Dedifferentiated amniotic fluid mesenchymal stem cell (primary cell): Measurements from ENCODE around the gene TMC2.

ENCODE experiments used
- DNase-seq: peaks from one replicate; pipeline ENCODE4 v3.0.0-alpha.2; 2016; ENCODE audit errors: extremely low spot score

TMC2 gene

DNA sequence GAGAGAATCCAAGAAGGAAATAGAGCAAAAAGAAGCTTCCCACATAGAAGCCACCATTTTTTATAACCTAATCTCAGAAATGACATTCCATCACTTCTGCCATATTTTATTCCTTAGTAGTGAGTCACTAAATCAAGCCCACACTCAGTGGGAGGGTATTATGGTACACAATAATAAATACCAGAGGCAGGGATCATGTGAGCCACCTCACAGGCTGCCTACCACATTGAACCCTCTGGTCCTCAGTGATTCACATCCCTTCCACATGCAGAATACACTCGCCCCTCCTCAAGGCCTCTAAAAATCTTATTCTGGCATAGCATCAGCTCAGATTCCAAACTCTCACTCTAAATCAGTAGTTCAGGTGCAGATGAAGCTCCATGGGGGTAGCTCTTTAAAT lies 49.4 kb downstream of the TMC2 start:
- no peak for DNase-seq

DNA sequence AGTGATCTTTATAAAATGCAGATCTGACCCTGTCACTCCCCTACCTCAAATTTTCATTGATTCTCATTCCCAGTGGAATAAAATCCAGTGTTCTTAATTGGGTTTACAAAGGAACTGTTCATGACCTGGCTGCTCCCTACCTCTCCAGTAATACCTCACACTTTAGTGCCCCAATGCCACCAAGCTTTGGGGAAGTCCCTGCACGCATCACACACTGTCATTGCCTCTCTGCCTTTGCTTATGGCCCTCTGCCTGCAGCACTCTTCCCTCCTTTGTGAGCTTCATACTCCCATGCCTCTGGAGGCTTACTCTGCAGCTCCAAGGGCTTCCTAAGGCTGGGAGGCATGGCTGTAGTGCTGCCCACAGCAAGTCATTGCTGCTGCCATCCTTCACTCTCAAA lies 57.4 kb downstream of the TMC2 start:
- no peak for DNase-seq

DNA sequence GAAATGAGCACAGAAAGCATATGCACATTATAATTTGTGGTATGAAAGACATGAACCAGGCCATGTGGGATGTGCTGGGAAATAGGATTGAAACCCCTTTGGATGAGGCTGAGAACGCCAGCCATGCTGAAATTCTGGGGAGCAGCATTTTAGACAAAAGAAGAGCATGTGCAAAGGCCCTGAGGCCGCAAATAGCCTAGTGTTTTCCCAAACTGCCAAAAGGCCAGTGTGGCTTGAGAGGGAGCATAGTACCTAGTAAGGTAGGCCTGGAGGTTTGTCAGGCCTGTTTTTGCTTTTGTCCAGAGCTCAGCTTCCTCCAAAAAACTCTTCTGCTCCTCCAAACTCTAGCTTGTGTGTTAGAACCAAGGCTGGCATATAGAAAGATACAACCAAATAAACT lies 58.7 kb downstream of the TMC2 start:
- DNase-seq, result no peak

DNA sequence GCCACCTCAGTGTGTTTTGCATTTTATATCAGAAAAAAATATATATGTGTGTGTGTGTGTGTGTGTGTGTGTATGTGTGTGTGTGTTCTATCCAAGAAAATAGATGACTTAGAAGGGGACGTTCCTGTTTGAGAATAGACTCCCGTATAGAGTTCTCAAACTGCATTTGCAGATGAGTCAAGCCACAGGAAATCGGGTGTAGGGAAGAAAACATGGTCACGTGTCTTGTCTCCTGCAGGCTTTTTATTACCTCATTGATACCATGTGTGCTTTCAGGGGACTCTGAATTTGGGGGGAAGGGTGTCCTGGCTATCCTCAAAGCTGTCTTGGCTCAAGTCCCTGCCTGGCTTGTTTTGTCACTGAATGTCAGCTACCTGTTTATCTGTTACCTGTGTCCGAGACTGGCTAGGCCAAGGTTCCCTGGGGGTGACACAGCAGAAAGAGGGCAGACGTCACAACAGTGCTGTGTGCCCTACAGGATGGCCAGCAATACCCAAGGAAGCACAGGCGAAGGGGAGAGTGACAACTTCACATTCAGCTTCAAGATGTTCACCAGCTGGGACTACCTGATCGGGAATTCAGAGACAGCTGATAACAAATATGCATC lies 60.4 kb downstream of the TMC2 start:
- no peak for DNase-seq

DNA sequence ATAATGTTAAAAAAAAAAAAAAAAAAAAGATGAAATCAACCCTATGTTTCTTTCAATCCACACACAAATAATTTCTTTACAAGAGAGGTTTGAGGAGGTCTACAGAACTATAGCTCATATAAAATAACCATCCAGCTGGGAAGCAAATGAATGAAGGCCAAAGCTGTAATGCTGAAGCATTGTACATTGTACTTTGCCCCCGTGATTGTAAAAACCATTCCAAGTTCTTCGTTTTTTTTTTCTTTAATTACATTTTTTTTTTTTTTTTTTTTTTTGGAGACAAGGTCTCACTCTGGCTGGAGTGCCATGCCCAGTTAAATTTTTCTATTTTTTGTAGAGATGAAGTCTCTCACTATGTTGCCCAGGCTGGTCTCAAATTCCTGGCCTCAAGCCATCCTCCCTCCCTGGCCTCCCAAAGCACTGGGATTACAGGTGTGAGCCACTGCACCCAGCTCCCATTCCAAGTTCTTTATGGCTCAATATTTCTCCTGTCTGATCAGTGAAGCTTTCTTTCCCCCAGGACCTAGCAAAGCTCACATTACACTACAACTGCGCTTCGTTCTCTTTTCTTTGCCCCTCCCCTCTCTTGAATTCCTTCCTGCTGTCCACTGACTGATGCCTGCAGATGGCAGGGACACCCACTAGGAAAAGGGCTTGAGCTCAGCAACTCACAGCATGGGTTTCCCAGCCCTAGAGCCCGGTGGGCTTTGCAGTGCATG lies 63.1 kb downstream of the TMC2 start:
- DNase-seq, result no peak

DNA sequence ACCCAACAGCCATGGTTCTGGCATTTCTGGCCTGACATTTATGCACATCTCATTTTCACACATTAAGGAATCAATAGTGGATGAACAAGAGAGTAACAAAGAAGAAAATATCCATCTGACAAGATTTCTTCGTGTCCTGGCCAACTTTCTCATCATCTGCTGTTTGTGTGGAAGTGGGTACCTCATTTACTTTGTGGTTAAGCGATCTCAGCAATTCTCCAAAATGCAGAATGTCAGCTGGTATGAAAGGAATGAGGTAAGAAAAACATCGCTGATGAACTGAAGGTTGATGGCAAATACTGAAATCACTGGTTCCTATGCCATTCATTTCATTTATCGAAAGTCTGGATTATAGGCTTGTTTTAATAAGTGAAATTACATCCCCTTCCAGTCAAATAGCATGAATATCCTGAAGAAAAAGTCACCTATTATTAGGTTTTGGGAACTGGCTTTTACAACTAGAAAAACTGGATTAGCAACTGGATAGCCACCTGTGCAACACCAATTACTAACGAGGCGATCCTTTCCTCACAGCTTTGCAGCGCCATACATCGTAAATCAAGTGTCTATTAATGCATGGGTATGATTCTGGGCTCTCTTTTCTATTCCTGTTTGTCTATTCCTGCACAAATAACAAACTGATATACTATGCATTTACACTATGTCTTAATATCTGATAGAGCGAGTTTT lies 65.8 kb downstream of the TMC2 start:
- peak; percentile 31 for DNase-seq

DNA sequence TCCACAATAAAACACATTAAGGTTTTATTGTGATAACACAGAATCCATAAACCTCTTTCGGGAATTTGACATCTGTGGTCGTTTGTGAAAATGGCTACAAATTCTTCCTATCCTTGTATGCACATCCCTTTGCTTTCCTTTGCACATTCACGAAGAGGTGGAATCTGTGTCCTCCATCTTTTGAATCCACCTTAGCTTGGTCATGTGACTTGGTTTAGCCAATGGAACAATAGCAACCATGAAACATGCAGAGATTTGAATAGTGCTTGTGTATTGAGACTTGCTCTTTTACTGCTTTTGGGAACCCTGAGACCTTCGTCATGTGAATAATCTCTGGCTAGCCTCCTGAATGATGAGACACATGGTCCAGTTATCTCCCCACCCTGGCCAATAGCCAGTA lies 66.4 kb downstream of the TMC2 start:
- DNase-seq, result no peak

DNA sequence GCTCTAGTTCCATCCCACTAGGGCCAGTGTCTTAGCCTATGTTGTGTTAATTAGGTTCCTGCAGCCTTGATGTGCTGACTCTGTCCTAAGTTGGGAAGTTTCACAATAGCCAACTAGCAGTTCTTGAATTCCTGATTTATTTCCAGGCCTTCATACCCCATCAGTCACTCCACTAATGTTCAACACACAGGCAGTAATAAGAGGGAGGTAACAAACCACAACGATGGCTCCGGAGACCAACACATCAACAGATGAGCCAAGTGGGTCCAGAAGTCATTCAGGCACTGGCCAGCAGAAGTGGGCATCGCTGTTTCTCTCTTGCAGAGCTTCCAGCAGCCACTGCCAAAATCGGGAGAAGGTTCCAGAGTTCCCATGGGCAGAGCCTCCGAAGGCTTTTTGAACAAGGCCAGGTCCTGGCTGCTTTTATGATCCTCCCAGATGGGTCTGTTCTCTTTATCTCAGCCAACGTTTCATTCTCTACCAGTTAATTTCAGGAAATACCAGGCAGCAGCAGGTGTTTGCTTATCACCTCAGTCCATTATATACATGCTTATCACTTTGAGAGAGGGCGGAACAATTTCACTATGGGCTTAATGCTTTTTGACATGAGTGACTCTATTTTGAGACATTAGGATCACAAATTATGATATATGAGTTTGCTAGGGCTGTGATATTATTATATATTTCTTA lies 67.6 kb downstream of the TMC2 start:
- DNase-seq, result no peak

DNA sequence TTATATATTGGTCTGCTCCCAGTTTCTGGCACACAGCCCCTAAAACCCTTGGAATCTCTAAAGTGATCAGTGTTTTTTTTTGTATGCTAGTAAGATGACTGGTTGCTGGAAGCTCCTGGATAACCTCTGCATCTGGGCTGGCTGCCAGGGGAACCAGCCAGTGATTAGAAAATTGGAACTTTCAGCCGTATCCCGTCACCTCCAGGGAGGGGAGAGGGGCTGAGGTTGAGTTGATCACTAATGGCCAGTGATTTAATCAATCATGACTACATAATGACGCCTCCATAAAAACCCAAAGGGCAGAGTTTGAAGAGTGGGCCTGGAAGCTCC lies 68.1 kb downstream of the TMC2 start:
- no peak for DNase-seq

DNA sequence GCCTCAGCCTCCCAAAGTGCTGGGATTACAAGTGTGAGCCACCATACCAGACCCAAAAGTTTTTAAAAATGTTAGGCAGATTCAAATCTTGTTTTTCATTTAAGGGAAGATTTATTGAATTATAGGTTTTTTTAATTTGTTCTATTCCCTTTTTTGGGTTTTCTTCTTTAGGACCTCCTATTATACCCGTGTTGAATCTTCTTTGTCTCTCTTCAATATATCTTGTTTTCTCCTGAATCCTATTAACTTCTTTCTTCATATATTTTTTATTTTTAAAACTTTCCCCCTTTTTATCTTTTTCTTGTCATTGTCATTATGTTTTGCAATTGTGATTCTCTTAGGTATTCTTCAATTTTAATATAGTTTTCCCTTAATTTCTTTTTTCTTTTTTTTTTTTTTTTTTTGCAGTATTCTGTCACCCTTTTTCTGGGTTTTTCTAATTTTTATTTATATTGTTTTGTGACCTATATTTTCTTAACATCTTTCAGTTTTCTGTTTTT lies 70.2 kb downstream of the TMC2 start:
- DNase-seq, result no peak

DNA sequence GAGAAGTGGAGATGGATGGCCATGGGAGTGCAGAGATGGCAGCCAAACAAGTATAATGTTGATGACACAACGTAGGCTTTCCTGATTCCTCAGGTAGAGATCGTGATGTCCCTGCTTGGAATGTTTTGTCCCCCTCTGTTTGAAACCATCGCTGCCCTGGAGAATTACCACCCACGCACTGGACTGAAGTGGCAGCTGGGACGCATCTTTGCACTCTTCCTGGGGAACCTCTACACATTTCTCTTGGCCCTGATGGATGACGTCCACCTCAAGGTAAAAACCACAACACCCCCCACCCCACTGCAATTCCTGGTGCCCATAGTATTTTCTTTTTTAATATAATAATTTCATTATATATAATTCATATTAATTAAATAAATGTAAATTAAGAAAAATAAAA lies 74.0 kb downstream of the TMC2 start:
- no peak for DNase-seq

DNA sequence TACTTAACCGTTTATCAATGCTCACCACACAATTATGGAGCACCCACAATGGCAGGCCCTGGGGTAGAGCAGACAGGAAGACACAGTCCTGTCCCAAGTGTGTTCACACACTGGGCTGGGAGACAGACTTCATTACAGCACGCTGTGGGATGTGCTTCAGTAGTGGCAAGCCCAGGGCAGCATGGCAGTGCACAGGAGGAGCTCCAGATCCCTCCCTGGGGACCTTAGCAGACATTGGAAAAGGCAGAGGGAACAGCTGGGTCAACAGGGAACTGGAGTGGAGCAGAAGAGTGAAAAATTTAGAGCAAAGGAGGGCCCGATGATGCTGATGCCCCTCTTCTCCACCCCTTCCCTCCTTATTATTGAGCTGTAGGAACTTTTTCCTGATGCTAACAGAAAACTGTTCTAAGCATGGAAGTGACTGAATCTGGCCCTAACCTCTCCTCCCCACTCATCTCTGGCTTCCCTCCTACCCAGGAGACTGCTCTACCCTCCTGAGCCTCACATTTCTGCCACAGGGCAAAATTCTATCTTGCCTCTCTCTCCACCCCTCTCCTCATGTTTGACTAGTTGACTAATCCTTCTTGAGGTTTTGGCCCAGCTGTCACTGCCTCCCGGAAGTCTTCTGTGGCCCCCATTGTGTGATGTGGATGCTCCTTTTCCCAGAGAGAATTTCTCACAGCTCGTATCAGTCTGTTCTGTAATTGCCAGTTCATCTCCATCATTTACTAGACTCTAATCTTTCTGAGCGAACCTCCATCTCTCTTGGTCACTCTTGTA lies 74.8 kb downstream of the TMC2 start:
- DNase-seq, result no peak

DNA sequence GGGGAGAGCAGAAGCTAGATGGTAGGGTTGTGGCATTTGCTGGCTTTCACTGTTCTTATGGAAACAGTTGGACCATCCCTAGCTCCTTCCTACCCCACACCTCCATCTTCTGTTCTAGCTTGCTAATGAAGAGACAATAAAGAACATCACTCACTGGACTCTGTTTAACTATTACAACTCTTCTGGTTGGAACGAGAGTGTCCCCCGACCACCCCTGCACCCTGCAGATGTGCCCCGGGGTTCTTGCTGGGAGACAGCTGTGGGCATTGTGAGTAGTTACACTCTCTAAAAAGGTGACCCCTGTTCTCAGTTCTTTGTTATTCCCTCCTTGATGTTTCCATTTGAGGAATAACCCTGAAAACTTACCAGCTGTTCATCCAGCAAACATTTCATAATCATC lies 75.7 kb downstream of the TMC2 start:
- no peak for DNase-seq

DNA sequence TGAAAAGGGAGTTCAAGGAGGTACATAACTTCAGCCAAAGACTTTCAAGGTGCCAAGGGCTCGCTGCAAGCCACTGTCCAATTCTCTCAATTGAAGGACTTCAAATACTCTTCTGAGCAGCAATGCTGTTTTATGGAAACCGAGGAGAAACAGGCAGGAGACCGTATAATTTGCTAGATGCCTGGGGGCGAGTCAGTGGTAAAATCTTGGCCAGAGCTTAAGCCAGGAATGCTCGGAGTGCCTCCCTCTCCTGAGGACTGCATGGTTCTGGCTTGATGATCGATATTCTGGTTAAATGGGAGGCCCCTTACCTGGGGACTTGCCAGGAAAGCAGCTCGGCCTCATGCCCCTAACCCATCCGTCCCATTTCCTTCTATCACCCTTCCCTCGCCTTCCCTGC lies 80.3 kb downstream of the TMC2 start:
- DNase-seq, result no peak

DNA sequence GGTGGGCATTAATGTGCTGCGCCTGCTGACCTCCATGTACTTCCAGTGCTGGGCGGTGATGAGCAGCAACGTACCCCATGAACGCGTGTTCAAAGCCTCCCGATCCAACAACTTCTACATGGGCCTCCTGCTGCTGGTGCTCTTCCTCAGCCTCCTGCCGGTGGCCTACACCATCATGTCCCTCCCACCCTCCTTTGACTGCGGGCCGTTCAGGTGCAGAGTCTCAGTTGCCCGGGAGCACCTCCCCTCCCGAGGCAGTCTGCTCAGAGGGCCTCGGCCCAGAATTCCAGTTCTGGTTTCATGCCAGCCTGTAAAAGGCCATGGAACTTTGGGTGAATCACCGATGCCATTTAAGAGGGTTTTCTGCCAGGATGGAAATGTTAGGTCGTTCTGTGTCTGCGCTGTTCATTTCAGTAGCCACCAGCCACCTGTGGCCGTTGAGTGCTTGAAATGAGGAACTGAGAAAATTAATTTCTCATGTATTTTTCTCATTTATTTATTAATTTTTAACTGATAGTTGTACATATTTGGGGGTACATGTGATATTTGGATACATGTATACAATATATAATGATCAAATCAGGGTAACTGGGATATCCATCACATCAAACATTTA lies 80.8 kb downstream of the TMC2 start:
- no peak for DNase-seq

DNA sequence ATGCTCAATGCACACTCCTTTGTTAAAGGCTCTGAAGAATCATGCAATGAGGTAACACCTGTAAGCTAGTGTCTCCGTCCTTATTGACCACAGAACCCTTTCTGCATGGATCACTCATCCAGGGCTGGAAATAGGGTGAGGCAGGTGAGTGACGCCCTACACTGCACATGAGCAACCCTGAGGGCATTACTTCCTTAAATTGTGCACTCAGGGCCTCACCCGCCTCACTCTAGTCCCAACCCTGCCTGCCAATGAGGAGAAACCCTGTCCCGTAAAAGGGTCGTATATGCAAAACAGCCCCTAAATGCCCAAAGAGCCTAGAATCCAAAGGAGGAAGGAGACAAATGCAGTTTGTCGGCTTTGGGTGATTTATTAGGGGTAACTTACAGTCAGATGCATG lies 82.4 kb downstream of the TMC2 start:
- no peak for DNase-seq

DNA sequence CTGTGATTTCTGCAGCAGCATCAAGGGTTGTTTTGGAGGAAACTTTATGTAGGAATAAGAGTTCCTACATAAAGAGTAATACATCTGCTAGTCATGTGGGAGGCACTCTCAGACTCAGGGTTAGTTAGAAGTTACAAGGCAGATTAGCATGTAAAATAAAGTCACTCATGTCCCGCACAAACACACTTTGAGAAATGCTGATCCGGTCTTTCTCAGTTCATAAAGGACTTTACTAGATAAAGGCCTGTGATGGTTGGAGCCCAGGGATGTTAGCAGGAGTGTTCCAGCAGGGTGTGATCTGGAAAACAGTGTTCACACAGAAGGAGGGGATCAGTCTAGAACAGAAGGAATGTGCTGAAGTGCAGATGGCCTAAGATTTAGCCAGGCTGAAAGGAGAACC lies 83.0 kb downstream of the TMC2 start:
- DNase-seq, result no peak

DNA sequence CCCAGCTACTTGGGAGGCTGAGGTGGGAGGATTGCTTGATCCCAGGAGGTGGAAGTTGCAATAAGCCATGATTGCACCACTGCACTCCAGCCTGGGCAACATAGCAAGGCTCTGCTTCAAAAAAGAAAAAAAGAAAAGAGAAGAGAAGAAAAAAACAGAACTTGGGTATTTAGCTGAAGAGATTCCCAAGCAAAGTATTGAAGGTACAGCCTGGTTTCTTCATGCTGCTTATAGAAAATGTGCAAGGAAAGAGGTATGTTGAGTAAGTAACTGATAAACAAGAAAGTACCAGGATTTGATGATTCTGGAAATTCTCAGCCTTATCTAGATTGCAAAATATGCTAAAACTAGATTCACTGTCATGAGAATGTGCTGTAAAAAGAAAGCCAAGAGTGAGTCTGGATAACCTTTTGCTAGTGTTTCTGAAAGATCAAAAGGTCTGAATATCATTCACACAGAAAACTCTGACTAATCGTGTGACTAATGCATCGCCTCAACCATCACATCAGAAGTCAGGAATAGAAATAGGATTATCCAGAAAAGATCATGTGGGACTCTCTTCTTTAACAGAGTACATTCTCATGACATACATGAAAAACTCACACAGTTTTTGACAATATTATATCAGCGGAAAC lies 83.7 kb downstream of the TMC2 start:
- no peak for DNase-seq

DNA sequence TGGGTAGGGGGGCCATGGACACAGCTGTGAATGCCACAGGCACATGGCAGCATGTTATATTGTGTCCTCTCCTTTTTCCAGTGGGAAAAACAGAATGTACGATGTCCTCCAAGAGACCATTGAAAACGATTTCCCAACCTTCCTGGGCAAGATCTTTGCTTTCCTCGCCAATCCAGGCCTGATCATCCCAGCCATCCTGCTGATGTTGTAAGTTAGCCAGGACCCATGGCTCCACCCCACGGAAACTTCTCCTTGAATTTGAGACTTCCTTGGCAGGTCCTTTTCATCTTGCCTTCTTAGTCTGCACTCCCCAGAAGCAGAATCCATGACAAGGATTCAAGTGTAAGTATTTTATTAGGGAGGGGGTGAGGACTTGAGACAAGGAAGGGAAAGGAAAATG lies 87.8 kb downstream of the TMC2 start:
- DNase-seq, result no peak

DNA sequence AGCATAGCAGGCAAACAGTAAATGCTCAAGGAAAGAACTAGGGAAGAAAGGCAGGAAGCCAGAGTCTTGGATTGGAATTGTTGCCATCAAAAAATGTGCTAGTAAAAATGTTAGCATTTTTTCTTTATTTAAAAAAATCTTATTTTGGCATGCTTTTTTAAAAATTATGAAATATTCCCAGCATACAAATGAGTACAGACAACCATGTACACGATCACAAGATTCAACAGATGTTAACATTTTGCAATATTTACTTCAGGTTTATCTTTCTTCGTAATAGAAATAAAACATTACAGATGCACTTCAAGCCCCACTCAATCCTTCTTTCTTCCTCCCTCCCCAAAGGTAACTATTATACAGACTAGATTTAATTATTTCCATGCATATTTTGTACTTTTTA lies 88.7 kb downstream of the TMC2 start:
- DNase-seq, result no peak
